ENCODE measurements around the gene AMDHD2. TPM values are rescaled to one million over a fixed set of nuclear protein-coding genes. Genes with fewer than 3 reads are reported as not detected.

Gene AMDHD2
- total and polyA plus RNA-seq, 2 of the 13 experiments (the other 11 are each of a cell fraction or from before 2014, with no cell fraction given): 33.5 to 39.1 TPM

DNA sequence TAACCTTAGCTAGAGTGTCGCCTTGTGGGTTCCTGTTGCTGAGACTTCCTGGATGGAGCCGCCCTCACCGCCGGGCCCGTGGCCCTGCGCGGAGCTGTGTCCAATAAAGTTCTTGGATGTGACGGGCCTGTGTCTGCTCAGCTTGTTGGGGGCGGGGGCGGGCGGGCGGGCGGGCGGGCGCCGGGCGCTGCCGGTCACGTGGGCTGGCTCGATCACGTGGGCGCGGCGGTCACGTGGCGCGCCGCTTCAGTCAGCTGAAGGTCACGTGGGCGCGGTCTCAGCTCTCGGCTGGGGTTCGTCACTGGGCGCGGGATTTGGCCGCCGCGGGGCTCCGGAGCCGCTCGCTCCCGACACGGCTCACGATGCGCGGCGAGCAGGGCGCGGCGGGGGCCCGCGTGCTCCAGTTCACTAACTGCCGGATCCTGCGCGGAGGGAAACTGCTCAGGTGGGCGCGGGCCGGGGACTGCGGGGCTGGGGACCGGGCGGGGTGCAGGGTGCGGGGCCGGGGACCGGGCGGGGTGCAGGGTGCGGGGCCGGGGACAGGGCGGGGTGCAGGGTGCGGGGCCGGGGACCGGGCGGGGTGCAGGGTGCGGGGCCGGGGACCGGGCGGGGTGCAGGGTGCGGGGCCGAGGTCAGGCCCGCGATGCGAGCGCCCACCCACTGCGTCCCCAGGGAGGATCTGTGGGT, at the start of gene AMDHD2 (continued):
- TF ChIP-seq ZBTB25 (CRISPR knock-in tag; IDR thresholded peaks at IDR 0.05) (no peak), ZNF678 (CRISPR knock-in tag; IDR thresholded peaks at IDR 0.05) (no peak), AGO2 (optimal IDR thresholded peaks at IDR 0.05; ENCODE audit: low read depth, low read length) (peak; percentile 97), NR2F1 (CRISPR knock-in tag; IDR thresholded peaks at IDR 0.05) (no peak), TEAD2 (CRISPR knock-in tag; IDR thresholded peaks at IDR 0.05) (no peak), ZNF747 (CRISPR knock-in tag; IDR thresholded peaks at IDR 0.05; ENCODE audit: borderline replicate concordance) (no peak), HDAC1 (CRISPR knock-in tag; IDR thresholded peaks at IDR 0.05) (peak; percentile 84), CREBL2 (CRISPR knock-in tag; IDR thresholded peaks at IDR 0.05; ENCODE audit: borderline replicate concordance) (no peak), ZNF382 (CRISPR knock-in tag; IDR thresholded peaks at IDR 0.05; ENCODE audit: borderline replicate concordance) (no peak), NFYB (CRISPR knock-in tag; IDR thresholded peaks at IDR 0.05) (no peak), ZNF672 (CRISPR knock-in tag; IDR thresholded peaks at IDR 0.05) (no peak), RBM39 (IDR thresholded peaks at IDR 0.05; ENCODE audit: low read depth, low read length, poor library complexity, severe bottlenecking) (no peak), ZNF562 (CRISPR knock-in tag; IDR thresholded peaks at IDR 0.05; ENCODE audit: borderline replicate concordance) (no peak), KIAA2018 (CRISPR knock-in tag; IDR thresholded peaks at IDR 0.05; ENCODE audit: borderline replicate concordance) (no peak), ZNF749 (CRISPR knock-in tag; IDR thresholded peaks at IDR 0.05; ENCODE audit: borderline replicate concordance) (no peak), ATF3 (CRISPR knock-in tag; IDR thresholded peaks at IDR 0.05) (peak; percentile 14; the same call in 1 of the 2 replicates), MTF1 (CRISPR knock-in tag; IDR thresholded peaks at IDR 0.05) (no peak)
- TF ChIP-seq, protein P1, sequence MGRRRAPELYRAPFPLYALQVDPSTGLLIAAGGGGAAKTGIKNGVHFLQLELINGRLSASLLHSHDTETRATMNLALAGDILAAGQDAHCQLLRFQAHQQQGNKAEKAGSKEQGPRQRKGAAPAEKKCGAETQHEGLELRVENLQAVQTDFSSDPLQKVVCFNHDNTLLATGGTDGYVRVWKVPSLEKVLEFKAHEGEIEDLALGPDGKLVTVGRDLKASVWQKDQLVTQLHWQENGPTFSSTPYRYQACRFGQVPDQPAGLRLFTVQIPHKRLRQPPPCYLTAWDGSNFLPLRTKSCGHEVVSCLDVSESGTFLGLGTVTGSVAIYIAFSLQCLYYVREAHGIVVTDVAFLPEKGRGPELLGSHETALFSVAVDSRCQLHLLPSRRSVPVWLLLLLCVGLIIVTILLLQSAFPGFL (CRISPR knock-in tag; IDR thresholded peaks at IDR 0.05): no peak
